NT2/D1 (cell line): ENCODE results near the gene INAVA.

Source experiments
- SUZ12 ChIP-seq: IDR thresholded peaks from 2 replicates; pipeline ENCODE4 v1.6.1; 2011; ENCODE audit not compliant: insufficient read length, insufficient read depth; ENCODE audit errors: extremely low read depth
- YY1 ChIP-seq: IDR thresholded peaks from 2 replicates; pipeline ENCODE4 v1.6.1; 2011; ENCODE audit not compliant: insufficient read length, insufficient read depth
- ZNF274 ChIP-seq: IDR thresholded peaks from 2 replicates; pipeline ENCODE4 v1.6.1; 2011; ENCODE audit warnings: mild to moderate bottlenecking, low read depth, low read length

DNA sequence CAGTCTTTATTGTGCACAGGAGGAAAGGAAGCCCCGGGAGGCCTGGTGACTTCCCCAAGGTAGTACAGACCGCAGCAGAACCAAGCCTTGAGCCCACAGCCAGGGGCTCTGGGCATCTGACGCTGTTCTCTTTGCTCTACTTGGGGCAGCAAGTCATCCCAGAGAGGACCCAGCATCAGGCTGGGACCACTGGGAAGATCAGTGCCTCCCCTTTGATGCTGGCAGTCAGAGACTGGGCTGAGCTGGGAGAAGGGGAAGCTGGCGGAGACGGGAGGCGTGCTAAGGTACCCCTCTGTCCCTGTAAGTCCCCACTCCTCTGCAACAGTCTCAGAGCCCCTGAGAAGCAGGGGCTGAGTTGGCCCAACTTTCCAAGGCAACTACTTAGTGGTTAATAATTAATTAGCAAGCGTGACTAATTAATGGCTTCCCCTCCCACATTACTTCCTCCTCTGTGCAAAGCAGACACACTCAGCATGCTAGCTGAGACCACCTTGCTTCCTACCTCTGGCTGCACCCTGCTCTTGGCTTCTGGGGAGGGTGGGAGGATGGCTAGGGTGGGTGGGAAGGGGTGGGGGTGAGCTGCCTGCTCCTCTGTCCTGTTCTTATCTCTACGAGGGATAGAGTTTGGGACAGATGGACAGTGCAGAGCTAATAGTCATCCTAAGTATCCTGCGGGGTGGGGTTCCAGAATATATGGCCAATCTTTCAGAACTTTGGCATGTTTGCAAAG, 1.3 kb downstream of the INAVA start:
- TF ChIP-seq YY1 (no peak), SUZ12 (no peak), ZNF274 (no peak)
